Measurements from ENCODE around the gene C3orf20. TPM values are rescaled to one million over a fixed set of nuclear protein-coding genes. Genes with fewer than 3 reads are reported as not detected.

Gene C3orf20
- polyA plus RNA-seq, 1 donor from 2014 or later, result not detected

DNA sequence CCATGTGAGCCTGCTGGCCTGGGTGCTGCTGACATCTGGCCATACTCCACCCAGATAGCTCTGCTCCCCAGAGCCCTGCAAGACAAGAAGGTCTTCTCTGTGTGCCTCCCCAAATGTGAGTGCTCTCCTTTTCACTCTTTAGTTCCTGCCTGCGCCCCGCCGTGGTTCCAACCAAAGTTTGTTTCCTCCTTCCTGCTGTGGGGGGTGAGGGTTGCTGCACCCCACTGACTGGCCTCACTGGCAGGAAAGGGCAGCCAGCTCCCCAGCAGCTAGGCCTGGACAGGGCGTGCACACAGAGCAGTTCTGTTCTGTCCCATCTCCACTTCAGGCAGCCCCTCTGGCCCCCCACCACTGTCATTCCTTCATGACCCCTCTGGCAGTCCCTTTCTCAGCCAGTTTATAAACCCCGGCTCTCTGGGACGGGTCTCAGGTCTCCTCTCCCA, 28.8 kb upstream of the C3orf20 start (continued):
- TF ChIP-seq POLR2AphosphoS5 (IDR thresholded peaks at IDR 0.05), result no peak

DNA sequence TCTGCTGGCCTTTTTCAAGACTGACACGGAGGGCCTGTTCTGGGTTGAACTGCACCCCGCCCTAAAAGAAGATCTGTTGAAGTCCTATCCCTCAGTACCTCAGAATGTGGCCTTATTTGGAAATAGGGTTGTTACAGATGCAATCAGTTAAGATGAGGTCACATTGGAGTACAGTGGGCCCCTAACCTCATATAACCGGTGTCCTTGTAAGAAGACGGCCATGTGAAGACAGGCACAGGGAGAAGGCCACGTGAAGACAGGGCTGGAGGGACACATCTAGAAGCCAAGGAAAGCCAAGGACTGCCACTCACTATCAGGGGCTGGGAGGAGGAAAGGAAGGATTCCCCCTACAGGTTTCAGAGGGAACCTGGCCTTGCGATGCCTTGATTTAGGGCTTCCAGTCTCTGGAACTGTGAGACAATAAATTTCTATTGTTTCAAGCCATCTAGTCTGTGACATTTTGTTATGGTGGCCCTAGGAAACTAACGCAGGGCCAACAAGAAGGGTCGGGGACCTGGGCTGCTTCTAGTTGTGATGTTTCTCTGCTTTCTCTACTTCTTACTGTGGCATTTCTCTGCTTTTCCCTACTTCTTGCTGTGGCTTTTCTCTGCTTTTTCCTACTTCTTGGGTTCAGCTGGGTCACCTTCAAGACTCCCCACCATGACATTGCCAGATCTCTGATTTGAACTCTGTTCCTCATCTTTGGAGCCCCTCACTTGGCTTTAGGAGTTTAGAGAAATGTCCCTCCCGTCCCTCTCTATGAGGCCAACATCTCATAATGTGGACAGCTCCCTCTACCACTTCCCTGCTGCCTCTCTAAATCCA, 28.1 kb upstream of the C3orf20 start:
- no peak overlapping the region for H3K27ac ChIP-seq (ENCODE audit: low read length)
- H3K4me3 ChIP-seq (ENCODE audit: low read length), result no peak overlapping the region
- H4K20me1 ChIP-seq (ENCODE audit: insufficient read depth), result no peaks in the 10 kb centered on the region
- H3K9ac ChIP-seq (ENCODE audit: low read length), result no peak overlapping the region
- no peaks in the 10 kb centered on the region for H3K36me3 ChIP-seq (ENCODE audit: insufficient read depth, low read length)
- peaks cover 4% of the 10 kb centered on the region for H3F3A ChIP-seq (ENCODE audit: insufficient read depth, low read length, poor library complexity, severe bottlenecking)
- peaks cover under 1% of the 10 kb centered on the region for H3K79me2 ChIP-seq (replicated peaks; ENCODE audit: insufficient read depth, low read length)
- no peak for TF ChIP-seq TAF1 (IDR thresholded peaks at IDR 0.05; ENCODE audit: low read depth)
- TF ChIP-seq MXI1 (conservative IDR thresholded peaks at IDR 0.05; ENCODE audit: poor library complexity, severe bottlenecking), result no peak
- no peak for TF ChIP-seq REST (IDR thresholded peaks at IDR 0.05; ENCODE audit: borderline replicate concordance)
- TF ChIP-seq SMC3 (conservative IDR thresholded peaks at IDR 0.05; ENCODE audit: poor library complexity), result no peak
- no peak for TF ChIP-seq POLR2AphosphoS5 (IDR thresholded peaks at IDR 0.05)
- no peak for TF ChIP-seq EP300 (conservative IDR thresholded peaks at IDR 0.05; ENCODE audit: poor library complexity, severe bottlenecking)
- TF ChIP-seq RAD21 (conservative IDR thresholded peaks at IDR 0.05), result no peak
- TF ChIP-seq CTCF (IDR thresholded peaks at IDR 0.05; ENCODE audit: poor library complexity, severe bottlenecking), result no peak
- TF ChIP-seq EZH2 (IDR thresholded peaks at IDR 0.05; ENCODE audit: borderline replicate concordance, insufficient read depth, low read length, poor library complexity, severe bottlenecking), result no peak
- no peak overlapping the region for H3K4me2 ChIP-seq (ENCODE audit: low read length)
- no peaks in the 10 kb centered on the region for H3K9me3 ChIP-seq (ENCODE audit: low read length)
- no peak overlapping the region for H2AFZ ChIP-seq (ENCODE audit: low read depth, low read length)
- no peaks in the 10 kb centered on the region for H3K9me2 ChIP-seq (ENCODE audit: insufficient read depth, low read length)
- no peaks in the 10 kb centered on the region for H3K27me3 ChIP-seq (ENCODE audit: insufficient read depth, low read depth, low read length)

Data from neural cell (in vitro differentiated cells).